Kidney (tissue), 14 donors: ENCODE results near the gene BNC2. TPM values are rescaled to one million over a fixed set of nuclear protein-coding genes. Genes with fewer than 3 reads are reported as not detected.

Source experiments
- DNase-seq, 5 donors: peaks; one replicate each; pipeline ENCODE4 v3.0.0-alpha.2; 2013 to 2020
- FAIRE-seq: peaks from 2 replicates; lab custom pipeline; 2012; peaks lifted over from hg19 to GRCh38; lab: Jason Lieb, UNC
- H3K27ac ChIP-seq, 2 donors: one replicate each; pipeline ENCODE4 v1.7.0; 2013; ENCODE audit warnings: low read depth in 2 of 2, low read length in 2 of 2, inconsistent platforms in 1 of 2
- H3K27me3 ChIP-seq: one replicate; pipeline ENCODE4 v1.7.1; 2013; ENCODE audit warnings: low read length, inconsistent platforms; ENCODE audit not compliant: control insufficient read depth, insufficient read depth
- H3K36me3 ChIP-seq, 3 donors: one replicate each; pipeline versions ENCODE4 v1.7.0 to v1.7.1; 2013; ENCODE audit warnings: low read length in 3 of 3, control low read depth in 1 of 3, inconsistent platforms in 1 of 3; ENCODE audit not compliant: insufficient read depth in 3 of 3, control insufficient read depth in 2 of 3
- H3K4me1 ChIP-seq, 3 donors: one replicate each; pipeline versions ENCODE4 v1.7.0 to v1.7.1; 2013; ENCODE audit warnings: low read length in 3 of 3, inconsistent platforms in 1 of 3, low read depth in 1 of 3; ENCODE audit not compliant: control insufficient read depth in 2 of 3, insufficient read depth in 2 of 3
- H3K4me3 ChIP-seq, 3 donors: one replicate each; pipeline versions ENCODE4 v1.7.0 to v1.8.1; 2013; ENCODE audit warnings: low read length in 3 of 3, control low read depth in 1 of 3, inconsistent platforms in 1 of 3
- H3K9ac ChIP-seq, 3 donors: one replicate each; pipeline versions ENCODE4 v1.7.0 to v1.7.1; 2013; ENCODE audit warnings: low read length in 3 of 3, control low read depth in 1 of 3, inconsistent platforms in 1 of 3
- H3K9me3 ChIP-seq, 3 donors: one replicate each; pipeline versions ENCODE4 v1.7.0 to v1.7.1; 2013; ENCODE audit warnings: low read length in 3 of 3, control low read depth in 1 of 3, inconsistent platforms in 1 of 3; ENCODE audit not compliant: control insufficient read depth in 2 of 3, insufficient read depth in 1 of 3
- CTCF ChIP-seq: IDR thresholded peaks from 3 replicates; pipeline ENCODE4 v1.5.1; 2012; ENCODE audit warnings: mild to moderate bottlenecking, moderate library complexity, borderline replicate concordance; ENCODE audit not compliant: insufficient read depth; ENCODE audit errors: extremely low read depth
- intact Hi-C: fragments of 100-400 bp; cut with DNase I; formaldehyde crosslinking; loops from one replicate; pipeline ENCODE4 v1.11.1; 2022
- polyA plus RNA-seq: library from polyadenylated mRNA; stranded (reverse); fragments of 350-450 nt; fragmentation: Illumina TruSeq; extraction: RNeasy Lipid Tissue Mini Kit (QIAGEN cat#74804); gene quantifications from one replicate; pipeline ENCODE4 v1.2.3, GENCODE V29; 2014; ENCODE audit warnings: low read depth, low replicate concordance; ENCODE audit not compliant: insufficient read depth
- total RNA-seq: library from RNA; stranded (reverse); fragmentation: NEBNext Ultra II Directional; extraction: Animal tissue kit (Norgen Biotek cat#: 25700); gene quantifications from one replicate; pipeline ENCODE4 v1.2.1, GENCODE V29; 2021
- donor health status: control.
- donor health status: control.
- donor health status: control.
- donor health status: control.
- donor health status: control.
- donor health status: DM: yes; HTN: yes; CAD: no.
- donor health status: Normal renal cell carcinoma (clear cell type).

Gene BNC2
- total and polyA plus RNA-seq, 2 donors from 2014 or later: 5.4 to 37.9 TPM

- intact Hi-C loops: no loop called here
- no peak for TF ChIP-seq CTCF
- FAIRE-seq (no peak), DNase-seq (no peak)
- H3K4me1 ChIP-seq: no peaks in the 10 kb centered on the region
- peaks cover 0 to 3% (median 0%) of the 10 kb centered on the region in 3 donors for H3K9me3 ChIP-seq
- no peak overlapping the region for H3K4me3 ChIP-seq
- H3K27ac ChIP-seq: no peak overlapping the region
- H3K36me3 ChIP-seq: no peaks in the 10 kb centered on the region
- no peaks in the 10 kb centered on the region for H3K27me3 ChIP-seq
- no peak overlapping the region for H3K9ac ChIP-seq
Measured at GRCh38 chr9:16384993-16385392, 485.5 kb downstream of the BNC2 start.

- FAIRE-seq (no peak), DNase-seq (no peak)
- H3K27ac ChIP-seq: no peak overlapping the region
- no peaks in the 10 kb centered on the region for H3K27me3 ChIP-seq
- no peak for TF ChIP-seq CTCF
- H3K9ac ChIP-seq: no peak overlapping the region
- H3K4me3 ChIP-seq: no peak overlapping the region
- intact Hi-C loops: no loop called here
- H3K4me1 ChIP-seq: no peaks in the 10 kb centered on the region
- H3K36me3 ChIP-seq: no peaks in the 10 kb centered on the region
- no peaks in the 10 kb centered on the region for H3K9me3 ChIP-seq
Measured at GRCh38 chr9:16377311-16377710, 493.2 kb downstream of the BNC2 start.

- Histone ChIP-seq H3K4me1 (no peaks in the 10 kb centered on the region), H3K9me3 (no peaks in the 10 kb centered on the region), H3K36me3 (no peaks in the 10 kb centered on the region), H3K9ac (no peak overlapping the region), H3K27ac (no peak overlapping the region), H3K4me3 (no peak overlapping the region), H3K27me3 (no peaks in the 10 kb centered on the region)
- intact Hi-C loops: no loop called here
- DNase-seq: peak in 3 of 5 donors; percentile 30 to 72 (median 61)
- FAIRE-seq: no peak
- TF ChIP-seq CTCF: no peak
Measured at GRCh38 chr9:16371306-16371705, 499.2 kb downstream of the BNC2 start.

GRCh38 chr9:16370647-16371046 lies 499.8 kb downstream of the BNC2 start:
- intact Hi-C loops: no loop called here
- Histone ChIP-seq H3K9me3 (no peaks in the 10 kb centered on the region), H3K27ac (no peak overlapping the region), H3K27me3 (no peaks in the 10 kb centered on the region), H3K4me1 (no peaks in the 10 kb centered on the region), H3K36me3 (no peaks in the 10 kb centered on the region), H3K9ac (no peak overlapping the region), H3K4me3 (no peak overlapping the region)
- FAIRE-seq (no peak), DNase-seq (no peak)
- TF ChIP-seq CTCF: no peak
